Hepatocyte (in vitro differentiated cells): Measurements from ENCODE around the gene SLC9B2. TPM values are rescaled to one million over a fixed set of nuclear protein-coding genes. Genes with fewer than 3 reads are reported as not detected.

Experiments
- DNase-seq: peaks from one replicate; pipeline ENCODE4 v3.0.0-alpha.2; 2016; ENCODE audit warnings: low spot score
- H2AFZ ChIP-seq: fragments of 200-600 bp; sonication (generic); 2 replicates; pipeline ENCODE4 v1.6.0; 2016; ENCODE audit warnings: antibody characterized with exemption, mild to moderate bottlenecking
- H3K27ac ChIP-seq: fragments of 200-600 bp; sonication (generic); 2 replicates; pipeline ENCODE4 v1.5.1; 2016; ENCODE audit warnings: mild to moderate bottlenecking
- H3K27me3 ChIP-seq: fragments of 200-600 bp; sonication (generic); 2 replicates; pipeline ENCODE4 v1.6.1; 2016
- H3K36me3 ChIP-seq: fragments of 200-600 bp; sonication (generic); replicated peaks from 2 replicates; pipeline ENCODE4 v1.5.1; 2016; ENCODE audit warnings: low read depth; ENCODE audit not compliant: insufficient read depth
- H3K4me1 ChIP-seq: fragments of 200-600 bp; sonication (generic); 2 replicates; pipeline ENCODE4 v1.5.1; 2016; ENCODE audit warnings: mild to moderate bottlenecking, moderate library complexity; ENCODE audit not compliant: insufficient read depth
- H3K4me2 ChIP-seq: fragments of 200-600 bp; sonication (generic); 2 replicates; pipeline ENCODE4 v1.6.0; 2016
- H3K4me3 ChIP-seq: fragments of 200-600 bp; sonication (generic); 2 replicates; pipeline ENCODE4 v1.5.1; 2016; ENCODE audit warnings: mild to moderate bottlenecking
- H3K79me2 ChIP-seq: fragments of 200-600 bp; sonication (generic); 2 replicates; pipeline ENCODE4 v1.6.0; 2017; ENCODE audit warnings: mild to moderate bottlenecking
- H3K9me2 ChIP-seq: fragments of 200-600 bp; sonication (generic); replicated peaks from 2 replicates; pipeline ENCODE4 v1.6.0; 2017; ENCODE audit warnings: mild to moderate bottlenecking; ENCODE audit not compliant: insufficient read depth
- H3K9me3 ChIP-seq: fragments of 200-600 bp; sonication (generic); 2 replicates; pipeline ENCODE4 v1.5.1; 2016; ENCODE audit warnings: low read depth, mild to moderate bottlenecking
- H4K20me1 ChIP-seq: fragments of 200-600 bp; sonication (generic); 2 replicates; pipeline ENCODE4 v1.6.0; 2016; ENCODE audit warnings: mild to moderate bottlenecking; ENCODE audit not compliant: insufficient read depth, poor library complexity, severe bottlenecking
- CTCF ChIP-seq: fragments of 200-600 bp; sonication (generic); IDR thresholded peaks from 2 replicates; pipeline ENCODE4 v1.5.1; 2016; ENCODE audit warnings: antibody characterized with exemption, mild to moderate bottlenecking; ENCODE audit not compliant: poor library complexity
- EZH2 ChIP-seq: fragments of 200-600 bp; sonication (generic); IDR thresholded peaks from 2 replicates; pipeline ENCODE4 v1.6.1; 2016; ENCODE audit warnings: antibody characterized with exemption, mild to moderate bottlenecking, borderline replicate concordance
- EZH2phosphoT487 ChIP-seq: fragments of 200-600 bp; sonication (generic); IDR thresholded peaks from one replicate; pipeline ENCODE4 v1.6.1; 2018; ENCODE audit warnings: antibody characterized with exemption, mild to moderate bottlenecking, low read depth, moderate library complexity; ENCODE audit not compliant: unreplicated experiment, severe bottlenecking
- WGBS: methylation state at CpG from one replicate; pipeline ENCODE4 v1.1.6; 2016; ENCODE audit warnings: low lambda C conversion rate; ENCODE audit errors: missing lambda C conversion rate; 5-methylcytosine and 5-hydroxymethylcytosine counted together
- polyA plus RNA-seq: library from polyadenylated mRNA; unstranded; fragments of >200 nt; fragmentation: Nextera tagmentation; extraction: Ambion mirVana; gene quantifications from 2 replicates; pipeline ENCODE4 v1.2.1, GENCODE V29; 2016
- total RNA-seq: library from RNA; depleted of rRNA; stranded (reverse); fragments of >200 nt; gene quantifications from 2 replicates; pipeline ENCODE4 v1.2.3, GENCODE V29; 2014

SLC9B2 gene
- total and polyA plus RNA-seq, 2 experiments from 2014 or later = 13.8 to 20.5 TPM

- H3K36me3 ChIP-seq = no peaks in the 10 kb centered on the region
- H3K4me2 ChIP-seq = no peak overlapping the region
- H4K20me1 ChIP-seq = no peaks in the 10 kb centered on the region
- peaks cover 16% of the 10 kb centered on the region for H3K79me2 ChIP-seq
- no peaks in the 10 kb centered on the region for H3K9me2 ChIP-seq
- H3K4me1 ChIP-seq = peaks cover 9% of the 10 kb centered on the region
- H3K27ac ChIP-seq = no peak overlapping the region
- H3K4me3 ChIP-seq = no peak overlapping the region
- no peak overlapping the region for H2AFZ ChIP-seq
- H3K27me3 ChIP-seq = no peaks in the 10 kb centered on the region
- H3K9me3 ChIP-seq = no peaks in the 10 kb centered on the region
- no peak for DNase-seq
- WGBS = 97% methylated on average over 2 of the region's 2 CpGs
- TF ChIP-seq EZH2 (no peak), EZH2phosphoT487 (no peak), CTCF (no peak)
These were observed 2.6 kb downstream of the SLC9B2 start for GRCh38 chr4:103073792-103074438.

GRCh38 chr4:103067841-103068547, 8.6 kb downstream of the SLC9B2 start:
- Histone ChIP-seq H3K4me2 (no peak overlapping the region), H4K20me1 (no peaks in the 10 kb centered on the region), H2AFZ (no peak overlapping the region), H3K9me3 (no peaks in the 10 kb centered on the region), H3K4me3 (no peak overlapping the region), H3K4me1 (no peaks in the 10 kb centered on the region), H3K27me3 (no peaks in the 10 kb centered on the region), H3K79me2 (peaks cover 5% of the 10 kb centered on the region), H3K9me2 (no peaks in the 10 kb centered on the region), H3K27ac (no peak overlapping the region), H3K36me3 (no peaks in the 10 kb centered on the region)
- WGBS = 88% methylated on average over 2 of the region's 2 CpGs
- no peak for DNase-seq
- TF ChIP-seq CTCF (no peak), EZH2phosphoT487 (no peak), EZH2 (no peak)

GRCh38 chr4:103060453-103061148, 16.0 kb downstream of the SLC9B2 start:
- Histone ChIP-seq H3K9me3 (no peaks in the 10 kb centered on the region), H3K79me2 (no peaks in the 10 kb centered on the region), H3K4me2 (no peak overlapping the region), H3K36me3 (no peaks in the 10 kb centered on the region), H4K20me1 (no peaks in the 10 kb centered on the region), H3K4me1 (no peaks in the 10 kb centered on the region), H3K27me3 (no peaks in the 10 kb centered on the region), H2AFZ (no peak overlapping the region), H3K9me2 (no peaks in the 10 kb centered on the region), H3K27ac (no peak overlapping the region), H3K4me3 (no peak overlapping the region)
- 96% methylated on average over 2 of the region's 2 CpGs for WGBS
- no peak for DNase-seq
- TF ChIP-seq EZH2phosphoT487 (no peak), CTCF (no peak), EZH2 (no peak)
